ENCODE results near the gene CYP4B1. TPM values are rescaled to one million over a fixed set of nuclear protein-coding genes. Genes with fewer than 3 reads are reported as not detected.

Gene CYP4B1
- total and polyA plus RNA-seq, 2 donors (not counting 3 experiments of a cell fraction or from before 2014, with no cell fraction given): not detected

- CTCF ChIA-PET: no interaction called here
- no peak for DNase-seq (ENCODE audit: low read depth, low spot score)
- no peak for FAIRE-seq
- no TSS peak for BruUV-seq (replicated peaks)
- Histone ChIP-seq H3K79me2 (ENCODE audit: control insufficient read depth, insufficient read depth, low read length) (no peaks in the 10 kb centered on the region), H3K9ac (replicated peaks; ENCODE audit: extremely low read depth, insufficient read depth, low read length) (no peak overlapping the region), H3K9me3 (replicated peaks; ENCODE audit: control insufficient read depth, insufficient read depth, low read length) (no peaks in the 10 kb centered on the region), H3K9me1 (replicated peaks; ENCODE audit: control insufficient read depth, extremely low read depth, insufficient read depth, low read length) (no peaks in the 10 kb centered on the region), H3K27me3 (ENCODE audit: control insufficient read depth in 2 of 2, insufficient read depth in 2 of 2, low read length in 2 of 2) (no peaks in the 10 kb centered on the region), H2AFZ (ENCODE audit: low read depth, low read length) (no peak overlapping the region), H3K4me1 (ENCODE audit: control insufficient read depth, extremely low read depth, insufficient read depth, low read length) (no peaks in the 10 kb centered on the region), H4K20me1 (replicated peaks; ENCODE audit: control insufficient read depth, extremely low read depth, insufficient read depth, low read length) (no peaks in the 10 kb centered on the region), H3K4me3 (replicated peaks in 1 of 3; ENCODE audit: insufficient read depth in 1 of 3, low read depth in 1 of 3, low read length in 3 of 3) (no peak overlapping the region), H3K36me3 (ENCODE audit: control insufficient read depth in 2 of 2, extremely low read depth in 1 of 2, insufficient read depth in 2 of 2, low read length in 2 of 2) (no peaks in the 10 kb centered on the region), H3K27ac (ENCODE audit: insufficient read depth, low read depth, low read length) (no peak overlapping the region), H3K4me2 (ENCODE audit: insufficient read depth, low read length) (no peak overlapping the region)
- dilution Hi-C loops (cut with MboI; ENCODE audit: extremely low pct_ligation_motif_present, low sequenced_read_pairs) (no loop called here), intact Hi-C loops (cut with micrococcal nuclease) (no loop called here)
- TF ChIP-seq CTCF (IDR thresholded peaks at IDR 0.05; ENCODE audit: extremely low read depth in 1 of 2, insufficient read depth in 1 of 2, low read depth in 1 of 2, low read length in 2 of 2): no peak
- no peak for TF ChIP-seq POLR2A (IDR thresholded peaks at IDR 0.05; ENCODE audit: low read depth, low read length)
- no peak for TF ChIP-seq MYC (IDR thresholded peaks at IDR 0.05; ENCODE audit: low read depth, low read length)
- no peak for TF ChIP-seq EZH2 (IDR thresholded peaks at IDR 0.05; ENCODE audit: borderline replicate concordance, low read depth, low read length, severe bottlenecking)
- TF ChIP-seq GATA2 (IDR thresholded peaks at IDR 0.05; ENCODE audit: insufficient read depth, insufficient read length, low read depth, low read length): no peak
- TF ChIP-seq POLR2AphosphoS5 (IDR thresholded peaks at IDR 0.05; ENCODE audit: insufficient read depth, low read depth, low read length): no peak
- TF ChIP-seq MAX (IDR thresholded peaks at IDR 0.05; ENCODE audit: insufficient read depth, insufficient read length): no peak
- TF ChIP-seq FOS (IDR thresholded peaks at IDR 0.05; ENCODE audit: borderline replicate concordance, insufficient read depth, low read length): no peak
- TF ChIP-seq JUN (IDR thresholded peaks at IDR 0.05; ENCODE audit: borderline replicate concordance, insufficient read depth, insufficient read length, low read depth): no peak
- POLR2A ChIA-PET: no interaction called here
Observed at GRCh38 chr1:46813858-46814396, 15.1 kb downstream of the CYP4B1 start.
